IPS DF 19.7 (cell line): ENCODE results near the gene TAS1R3.
"Not testable (repeated sequence)": the region's sequence is repeated elsewhere in the genome, so short reads cannot be mapped to it uniquely, and the experiment has no call there.

Experiments used
- DNase-seq: peaks from one replicate; pipeline ENCODE4 v3.0.0-alpha.2; 2013; ENCODE audit warnings: low read depth, low spot score

The TAS1R3 gene

GRCh38 chr1:1309251-1310108 lies 21.6 kb upstream of the TAS1R3 start:
- DNase-seq: no peak

GRCh38 chr1:1310109-1310385 lies 21.0 kb upstream of the TAS1R3 start:
- no peak for DNase-seq

- no peak for DNase-seq
Measured at GRCh38 chr1:1310476-1311053, 20.5 kb upstream of the TAS1R3 start.

- no peak for DNase-seq
Measured at GRCh38 chr1:1311107-1312104, 19.7 kb upstream of the TAS1R3 start.

- DNase-seq: no peak
Measured at GRCh38 chr1:1312450-1313314, 18.4 kb upstream of the TAS1R3 start.

- DNase-seq: no peak
Measured at GRCh38 chr1:1313500-1314236, 17.4 kb upstream of the TAS1R3 start.

- no peak for DNase-seq
Measured at GRCh38 chr1:1314237-1314586, 16.9 kb upstream of the TAS1R3 start.

- DNase-seq: no peak
Measured at GRCh38 chr1:1314678-1315335, 16.3 kb upstream of the TAS1R3 start.

GRCh38 chr1:1315435-1315954 lies 15.6 kb upstream of the TAS1R3 start:
- DNase-seq: no peak

GRCh38 chr1:1316199-1316598 lies 14.9 kb upstream of the TAS1R3 start:
- not testable (repeated sequence) for DNase-seq

GRCh38 chr1:1317420-1317819 lies 13.7 kb upstream of the TAS1R3 start:
- no peak for DNase-seq

GRCh38 chr1:1318131-1318652 lies 12.9 kb upstream of the TAS1R3 start:
- no peak for DNase-seq

GRCh38 chr1:1318777-1319645 lies 12.1 kb upstream of the TAS1R3 start:
- no peak for DNase-seq

- no peak for DNase-seq
Measured at GRCh38 chr1:1319646-1319941, 11.5 kb upstream of the TAS1R3 start.

- DNase-seq: no peak
Measured at GRCh38 chr1:1320666-1321448, 10.2 kb upstream of the TAS1R3 start.

GRCh38 chr1:1321477-1321876 lies 9.6 kb upstream of the TAS1R3 start:
- no peak for DNase-seq

GRCh38 chr1:1322418-1322817 lies 8.7 kb upstream of the TAS1R3 start:
- no peak for DNase-seq

GRCh38 chr1:1322952-1323351 lies 8.1 kb upstream of the TAS1R3 start:
- no peak for DNase-seq
